ENCODE results near the gene ECE1.
A peak's percentile ranks its signal among the peaks of the same experiment; 100 is the strongest.
"Not testable (repeated sequence)": the region's sequence is repeated elsewhere in the genome, so short reads cannot be mapped to it uniquely, and the experiment has no call there.

ECE1 gene

GRCh38 chr1:21175324-21175669 lies 115.0 kb downstream of the ECE1 start:
- DNase-seq = peak; percentile 61

GRCh38 chr1:21174654-21175323 lies 115.5 kb downstream of the ECE1 start:
- no peak for DNase-seq

DNA sequence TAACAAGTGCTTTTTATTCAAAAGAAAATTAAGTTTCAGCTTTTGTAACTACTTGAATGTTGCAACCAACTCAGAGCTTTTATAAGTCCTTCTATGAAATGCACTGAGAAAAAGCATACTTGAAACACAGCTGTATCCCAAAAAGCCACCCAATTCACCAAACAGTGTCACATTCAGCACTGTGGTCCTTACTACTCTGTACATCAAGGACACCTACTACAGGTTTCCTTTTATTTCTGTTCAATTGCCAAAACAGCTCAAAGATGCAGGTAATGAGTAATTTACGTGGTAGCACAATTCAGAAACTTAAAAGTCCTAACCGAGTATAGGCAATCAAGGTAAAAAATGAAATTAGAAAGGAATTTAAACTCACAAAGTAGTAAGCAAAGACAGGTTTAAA lies 116.0 kb downstream of the ECE1 start:
- DNase-seq = no peak

GRCh38 chr1:21173096-21173495 lies 117.2 kb downstream of the ECE1 start:
- not testable (repeated sequence) for DNase-seq

DNA sequence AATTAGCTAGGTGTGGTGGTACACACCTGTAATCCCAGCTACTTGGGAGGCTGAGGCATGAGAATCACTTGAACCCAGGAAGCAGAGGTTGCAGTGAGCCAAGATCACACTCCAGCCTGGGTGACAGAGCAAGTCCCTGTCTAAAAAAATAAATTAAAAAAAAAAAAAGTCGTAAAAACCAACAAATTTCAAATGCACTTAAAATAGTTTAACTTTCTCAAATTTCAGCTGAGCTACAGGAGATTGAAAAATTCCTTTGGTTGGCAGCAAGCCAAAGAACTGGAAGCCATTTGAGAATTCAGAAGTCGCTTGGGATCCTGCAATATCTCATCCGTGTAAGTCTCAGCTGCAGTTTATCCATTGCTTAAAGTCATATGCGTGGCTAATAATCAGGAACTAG lies 119.4 kb downstream of the ECE1 start:
- not testable (repeated sequence) for DNase-seq

- DNase-seq = no peak
Measured at GRCh38 chr1:21168444-21168843, 121.8 kb downstream of the ECE1 start.

All from midbrain (tissue), 1 donor.